Stimulated activated naive CD8-positive, alpha-beta T cell treated with anti-CD3 and anti-CD28 coated beads, Interleukin-15, amount 100 ng/mL, for 72 hours (primary cell): ENCODE data around the gene SLC13A3.
A peak's percentile ranks its signal among the peaks of the same experiment; 100 is the strongest.

Experiments used
- ATAC-seq: fragments of 150-1000 bp; cut with Tn5 transposase; 2 replicates; pipeline ENCODE4 v1.10.0; 2021; ENCODE audit warnings: mild to moderate bottlenecking, moderate library complexity
- DNase-seq, 2 donors: peaks; one replicate each; pipeline ENCODE4 v3.0.0; 2021 to 2022
- H3K27ac Mint-ChIP-seq, 2 donors: one replicate each; pipeline ENCODE4 v1.8.0; 2022; ENCODE audit warnings: mild to moderate bottlenecking in 2 of 2, mixed read lengths in 2 of 2, moderate library complexity in 2 of 2
- H3K27me3 Mint-ChIP-seq: one replicate; pipeline ENCODE4 v1.8.0; 2022; ENCODE audit warnings: mixed read lengths
- H3K4me1 Mint-ChIP-seq: one replicate; pipeline ENCODE4 v1.8.0; 2022; ENCODE audit warnings: mild to moderate bottlenecking, mixed read lengths
- H3K4me3 Mint-ChIP-seq, 2 donors: one replicate each; pipeline ENCODE4 v1.8.0; 2022; ENCODE audit warnings: mild to moderate bottlenecking in 2 of 2, mixed read lengths in 2 of 2, moderate library complexity in 1 of 2
- H3K9me3 Mint-ChIP-seq, 2 donors: one replicate each; pipeline ENCODE4 v1.8.0; 2022; ENCODE audit warnings: mixed read lengths in 2 of 2

SLC13A3 gene

GRCh38 chr20:46651091-46651962, at the start of gene SLC13A3:
SLC13A3 (minus strand) TSS chr20:46651459; CDS start chr20:46651421, 38 bp downstream.
- Mint-ChIP-seq H3K27me3 (peaks cover 41% of the 10 kb centered on the region), H3K27ac (no peak within 1 kb of the TSS), H3K4me3 (no peak within 1 kb of the TSS), H3K9me3 (no peaks in the 10 kb centered on the region), H3K4me1 (no peaks in the 10 kb centered on the region)
- DNase-seq (no peak), ATAC-seq (no peak)

- H3K27me3 Mint-ChIP-seq, result peaks cover 72% of the 10 kb centered on the region
- no peaks in the 10 kb centered on the region for H3K4me1 Mint-ChIP-seq
- no peak overlapping the region for H3K4me3 Mint-ChIP-seq
- H3K27ac Mint-ChIP-seq, result no peak overlapping the region
- H3K9me3 Mint-ChIP-seq, result peaks cover 0 to 7% of the 10 kb centered on the region in 2 donors
- no peak for DNase-seq
- ATAC-seq, result no peak
These were observed 49.8 kb upstream of the SLC13A3 start for GRCh38 chr20:46701057-46701456.

- peaks cover 71% of the 10 kb centered on the region for H3K27me3 Mint-ChIP-seq
- no peaks in the 10 kb centered on the region for H3K4me1 Mint-ChIP-seq
- no peak overlapping the region for H3K4me3 Mint-ChIP-seq
- H3K27ac Mint-ChIP-seq, result no peak overlapping the region
- ATAC-seq (no peak), DNase-seq (no peak)
- H3K9me3 Mint-ChIP-seq, result peaks cover 0 to 7% of the 10 kb centered on the region in 2 donors
These were observed 49.2 kb upstream of the SLC13A3 start for GRCh38 chr20:46700481-46700880.

- H3K4me1 Mint-ChIP-seq, result peaks cover under 1% of the 10 kb centered on the region
- DNase-seq (no peak), ATAC-seq (no peak)
- H3K27ac Mint-ChIP-seq, result no peak overlapping the region
- peaks cover 65% of the 10 kb centered on the region for H3K27me3 Mint-ChIP-seq
- peaks cover 0 to 7% of the 10 kb centered on the region in 2 donors for H3K9me3 Mint-ChIP-seq
- no peak overlapping the region for H3K4me3 Mint-ChIP-seq
These were observed 48.5 kb upstream of the SLC13A3 start for GRCh38 chr20:46699651-46700359.

GRCh38 chr20:46698788-46699187, 47.5 kb upstream of the SLC13A3 start:
- ATAC-seq, result no peak
- no peak overlapping the region for H3K4me3 Mint-ChIP-seq
- H3K27ac Mint-ChIP-seq, result no peak overlapping the region
- no peak for DNase-seq
- H3K4me1 Mint-ChIP-seq, result peaks cover 10% of the 10 kb centered on the region
- peaks cover 55% of the 10 kb centered on the region for H3K27me3 Mint-ChIP-seq
- H3K9me3 Mint-ChIP-seq, result peaks cover 0 to 7% of the 10 kb centered on the region in 2 donors

GRCh38 chr20:46696791-46697279, 45.6 kb upstream of the SLC13A3 start:
- no peak for ATAC-seq
- peaks cover 0 to 7% of the 10 kb centered on the region in 2 donors for H3K9me3 Mint-ChIP-seq
- H3K4me1 Mint-ChIP-seq, result peaks cover 10% of the 10 kb centered on the region

GRCh38 chr20:46695892-46696291, 44.6 kb upstream of the SLC13A3 start:
- DNase-seq (no peak), ATAC-seq (peak; percentile 43)
- Mint-ChIP-seq H3K4me3 (no peak overlapping the region), H3K27me3 (peaks cover 43% of the 10 kb centered on the region), H3K27ac (no peak overlapping the region), H3K4me1 (peaks cover 10% of the 10 kb centered on the region), H3K9me3 (peaks cover 0 to 7% of the 10 kb centered on the region in 2 donors)

More at GRCh38 chr20:46696791-46697279, 45.6 kb upstream of the SLC13A3 start:
- Mint-ChIP-seq H3K27me3 (peaks cover 47% of the 10 kb centered on the region), H3K27ac (no peak overlapping the region), H3K4me3 (no peak overlapping the region)
- DNase-seq, result no peak

- Mint-ChIP-seq H3K27me3 (peaks cover 29% of the 10 kb centered on the region), H3K4me1 (peaks cover 15% of the 10 kb centered on the region), H3K4me3 (no peak overlapping the region), H3K9me3 (peaks cover 0 to 7% of the 10 kb centered on the region in 2 donors), H3K27ac (no peak overlapping the region)
- no peak for DNase-seq
- no peak for ATAC-seq
These were observed 43.2 kb upstream of the SLC13A3 start for GRCh38 chr20:46694484-46694883.

GRCh38 chr20:46691196-46691595, 39.9 kb upstream of the SLC13A3 start:
- peaks cover 1% of the 10 kb centered on the region for H3K27me3 Mint-ChIP-seq
- no peak overlapping the region for H3K27ac Mint-ChIP-seq
- ATAC-seq (no peak), DNase-seq (no peak)
- H3K4me3 Mint-ChIP-seq, result no peak overlapping the region
- peaks cover 37% of the 10 kb centered on the region for H3K4me1 Mint-ChIP-seq
- no peaks in the 10 kb centered on the region for H3K9me3 Mint-ChIP-seq

GRCh38 chr20:46690219-46691106, 39.2 kb upstream of the SLC13A3 start:
- no peaks in the 10 kb centered on the region for H3K27me3 Mint-ChIP-seq
- peaks cover 42% of the 10 kb centered on the region for H3K4me1 Mint-ChIP-seq
- no peaks in the 10 kb centered on the region for H3K9me3 Mint-ChIP-seq
- DNase-seq (no peak), ATAC-seq (no peak)
- H3K27ac Mint-ChIP-seq, result peak overlapping the region in 1 of 2 donors; percentile 22
- peak overlapping the region; percentile 47 to 88 for H3K4me3 Mint-ChIP-seq

- Mint-ChIP-seq H3K4me1 (peaks cover 46% of the 10 kb centered on the region), H3K27ac (peak overlapping the region; percentile 95 to 98), H3K4me3 (peak overlapping the region; percentile 88 to 90), H3K27me3 (no peaks in the 10 kb centered on the region), H3K9me3 (no peaks in the 10 kb centered on the region)
- no peak for ATAC-seq
- no peak for DNase-seq
These were observed 38.5 kb upstream of the SLC13A3 start for GRCh38 chr20:46689754-46690085.

GRCh38 chr20:46689082-46689753, 38.0 kb upstream of the SLC13A3 start, which contains the start of gene TP53RK:
TP53RK (minus strand) TSS chr20:46689444; CDS start chr20:46689414, 30 bp downstream.
- ATAC-seq (peak; percentile 97), DNase-seq (peak; percentile 95 to 97)
- no peaks in the 10 kb centered on the region for H3K9me3 Mint-ChIP-seq
- peak within 1 kb of the TSS; percentile 88 to 90 for H3K4me3 Mint-ChIP-seq
- H3K4me1 Mint-ChIP-seq, result peaks cover 42% of the 10 kb centered on the region
- H3K27ac Mint-ChIP-seq, result peak within 1 kb of the TSS; percentile 95 to 98
- no peaks in the 10 kb centered on the region for H3K27me3 Mint-ChIP-seq

- H3K9me3 Mint-ChIP-seq, result no peaks in the 10 kb centered on the region
- H3K4me3 Mint-ChIP-seq, result peak overlapping the region; percentile 88 to 90
- H3K4me1 Mint-ChIP-seq, result peaks cover 47% of the 10 kb centered on the region
- peak overlapping the region; percentile 95 to 98 for H3K27ac Mint-ChIP-seq
- H3K27me3 Mint-ChIP-seq, result no peaks in the 10 kb centered on the region
- ATAC-seq (no peak), DNase-seq (no peak)
These were observed 37.2 kb upstream of the SLC13A3 start for GRCh38 chr20:46688151-46689081.
